CD4-positive, alpha-beta T cell treated with Interleukin-4 for 1 hour (primary cell): ENCODE data around the gene OSBPL7.

Source experiments
- DNase-seq, 2 donors: peaks; one replicate each; pipeline ENCODE4 v3.0.0-alpha.2; 2020 to 2022

OSBPL7 gene, protein sequence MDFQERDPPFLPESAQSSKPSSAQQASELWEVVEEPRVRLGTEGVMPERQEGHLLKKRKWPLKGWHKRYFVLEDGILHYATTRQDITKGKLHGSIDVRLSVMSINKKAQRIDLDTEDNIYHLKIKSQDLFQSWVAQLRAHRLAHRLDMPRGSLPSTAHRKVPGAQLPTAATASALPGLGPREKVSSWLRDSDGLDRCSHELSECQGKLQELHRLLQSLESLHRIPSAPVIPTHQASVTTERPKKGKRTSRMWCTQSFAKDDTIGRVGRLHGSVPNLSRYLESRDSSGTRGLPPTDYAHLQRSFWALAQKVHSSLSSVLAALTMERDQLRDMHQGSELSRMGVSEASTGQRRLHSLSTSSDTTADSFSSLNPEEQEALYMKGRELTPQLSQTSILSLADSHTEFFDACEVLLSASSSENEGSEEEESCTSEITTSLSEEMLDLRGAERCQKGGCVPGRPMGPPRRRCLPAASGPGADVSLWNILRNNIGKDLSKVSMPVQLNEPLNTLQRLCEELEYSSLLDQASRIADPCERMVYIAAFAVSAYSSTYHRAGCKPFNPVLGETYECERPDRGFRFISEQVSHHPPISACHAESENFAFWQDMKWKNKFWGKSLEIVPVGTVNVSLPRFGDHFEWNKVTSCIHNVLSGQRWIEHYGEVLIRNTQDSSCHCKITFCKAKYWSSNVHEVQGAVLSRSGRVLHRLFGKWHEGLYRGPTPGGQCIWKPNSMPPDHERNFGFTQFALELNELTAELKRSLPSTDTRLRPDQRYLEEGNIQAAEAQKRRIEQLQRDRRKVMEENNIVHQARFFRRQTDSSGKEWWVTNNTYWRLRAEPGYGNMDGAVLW

DNA sequence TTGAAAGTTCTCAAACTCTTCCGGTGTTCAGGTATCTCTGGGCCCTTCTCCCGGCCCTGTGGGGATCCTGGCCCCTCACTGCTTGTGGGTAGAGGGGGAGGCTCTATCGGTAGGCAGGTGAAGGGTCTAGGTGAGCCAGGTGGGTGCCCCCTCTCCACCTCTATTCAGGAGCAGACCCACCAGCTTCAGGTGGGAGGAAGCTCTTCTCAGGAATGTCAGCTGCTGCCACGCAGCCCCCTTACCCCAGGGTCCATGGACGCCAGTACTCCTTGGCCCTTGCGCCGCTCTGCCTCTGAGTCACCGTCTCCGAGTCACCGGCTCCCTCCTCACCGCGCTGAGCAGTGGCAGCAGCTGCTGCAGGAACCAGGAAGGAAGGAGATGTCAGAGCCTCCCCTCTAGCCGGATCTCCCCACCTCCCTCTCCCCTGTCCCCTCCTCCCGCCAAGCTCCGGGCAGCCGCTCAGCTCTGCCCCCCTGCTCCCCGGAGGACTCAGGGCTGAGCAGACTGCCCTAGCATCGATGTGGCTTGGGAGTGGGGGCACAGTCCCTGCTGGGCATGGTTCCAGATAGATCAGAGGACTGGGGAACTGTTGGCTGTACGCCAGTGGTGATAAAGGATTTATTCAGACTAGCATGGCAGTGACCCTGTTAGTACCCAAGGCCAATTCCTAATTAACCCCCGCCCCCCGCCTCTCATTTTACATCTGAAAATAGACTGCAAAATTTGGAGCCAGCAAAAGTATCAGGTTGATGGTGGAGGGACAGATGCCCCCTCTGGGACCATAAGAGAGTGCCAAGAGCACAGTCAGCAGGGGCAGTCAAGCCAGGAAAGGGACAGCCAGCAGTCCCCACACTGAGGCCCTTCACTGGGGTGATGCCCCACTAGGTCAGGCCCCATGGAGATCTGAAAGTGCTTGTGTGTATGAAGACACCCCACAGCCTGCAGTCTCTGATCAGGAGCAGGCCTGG, at the start of gene OSBPL7:
Gene OSBPL7, minus strand, starts transcription at position 371 of the 968 bp plus-strand sequence. CDS start 1,516 bp downstream, outside the sequence.
- peak; percentile 87 for DNase-seq

DNA sequence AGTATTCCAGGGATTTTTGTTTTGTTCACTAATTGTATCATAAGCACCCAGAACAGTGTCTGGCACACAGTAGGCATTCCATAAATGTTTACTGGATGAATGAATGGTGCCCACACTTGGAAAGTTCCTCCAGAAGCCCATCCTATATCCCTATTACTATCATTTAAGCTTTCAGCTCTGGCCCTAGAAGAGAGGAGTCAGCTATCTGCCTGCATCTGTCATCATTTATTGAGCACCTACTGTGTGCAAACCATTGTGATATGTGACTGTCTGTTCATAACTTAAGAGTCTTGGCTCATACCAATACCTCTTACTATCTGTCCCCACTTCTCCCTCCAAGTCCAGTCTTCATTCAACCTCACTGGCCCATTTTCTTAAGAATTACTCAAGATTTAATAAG, 49.5 kb upstream of the OSBPL7 start:
- no peak for DNase-seq

DNA sequence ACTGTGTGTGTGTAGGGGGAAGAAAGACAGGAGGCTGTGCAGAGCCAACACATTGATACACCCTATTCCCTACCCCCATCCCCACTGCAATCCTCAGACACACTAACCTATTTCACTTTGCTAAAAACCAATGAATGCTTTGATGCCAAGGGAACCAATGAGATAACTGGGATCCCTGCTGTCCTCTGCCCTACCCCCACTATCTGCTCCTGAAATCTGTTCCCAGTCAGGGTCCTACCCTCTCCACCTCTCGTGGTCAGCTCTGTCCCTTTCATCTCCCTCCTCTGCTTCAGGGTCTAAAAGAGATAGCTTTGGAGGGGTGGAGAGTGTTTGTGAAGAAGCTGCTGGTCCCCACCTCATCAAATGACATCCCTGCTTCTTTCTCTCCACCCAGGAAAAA, 48.5 kb upstream of the OSBPL7 start:
- no peak for DNase-seq

DNA sequence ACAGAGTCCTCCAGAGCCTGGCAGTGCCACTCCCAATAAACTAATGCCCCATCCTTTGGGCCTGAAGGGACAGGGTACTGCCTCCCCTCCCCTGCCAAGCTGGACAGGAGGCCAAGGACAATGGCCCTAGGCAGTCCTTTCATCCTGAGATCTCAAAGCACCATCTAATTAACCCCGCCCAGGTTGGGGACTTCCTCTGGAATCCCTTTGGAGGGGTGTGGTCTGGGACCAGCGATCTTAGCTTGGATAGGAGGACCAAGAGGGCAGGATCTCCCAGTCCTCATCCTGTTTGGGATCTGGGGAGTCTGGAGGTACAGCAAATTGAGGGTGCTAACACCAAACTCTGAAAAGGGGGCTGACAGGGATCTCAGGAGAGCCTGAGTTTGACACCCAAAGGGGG, 47.5 kb upstream of the OSBPL7 start:
- DNase-seq = no peak

DNA sequence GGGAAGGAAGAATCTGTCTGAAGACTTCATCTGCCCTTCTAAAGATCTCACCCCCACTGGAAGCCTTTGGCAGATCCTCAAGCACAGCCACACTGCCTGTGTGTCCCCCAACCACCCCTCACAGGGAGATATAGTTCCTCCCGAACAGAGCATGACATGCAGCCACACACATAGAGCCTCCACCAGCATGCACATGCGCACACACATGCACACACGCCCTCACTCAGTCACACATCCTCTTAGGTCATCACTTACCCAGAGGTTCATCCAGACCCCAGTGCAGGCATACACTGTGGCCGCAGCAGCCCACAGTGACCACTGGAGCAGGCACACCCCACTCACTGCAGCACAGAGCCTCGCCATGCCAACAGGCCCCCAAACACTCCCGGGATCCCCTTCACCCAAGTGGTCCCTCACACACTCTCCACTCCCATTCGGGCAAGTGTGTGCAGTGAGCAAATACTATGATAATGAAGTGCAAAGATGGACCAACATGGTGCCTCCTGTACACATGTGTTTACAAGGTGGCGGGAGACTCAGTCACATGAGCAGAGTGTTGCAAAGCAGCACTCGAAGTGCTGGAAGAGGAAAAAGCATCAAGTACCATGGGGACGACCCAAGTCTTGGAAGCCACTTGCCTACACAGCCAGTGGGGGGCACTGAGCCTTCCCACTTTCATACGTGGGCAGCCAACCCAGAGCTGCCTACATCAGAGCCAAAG, 46.4 kb upstream of the OSBPL7 start:
- DNase-seq = no peak

DNA sequence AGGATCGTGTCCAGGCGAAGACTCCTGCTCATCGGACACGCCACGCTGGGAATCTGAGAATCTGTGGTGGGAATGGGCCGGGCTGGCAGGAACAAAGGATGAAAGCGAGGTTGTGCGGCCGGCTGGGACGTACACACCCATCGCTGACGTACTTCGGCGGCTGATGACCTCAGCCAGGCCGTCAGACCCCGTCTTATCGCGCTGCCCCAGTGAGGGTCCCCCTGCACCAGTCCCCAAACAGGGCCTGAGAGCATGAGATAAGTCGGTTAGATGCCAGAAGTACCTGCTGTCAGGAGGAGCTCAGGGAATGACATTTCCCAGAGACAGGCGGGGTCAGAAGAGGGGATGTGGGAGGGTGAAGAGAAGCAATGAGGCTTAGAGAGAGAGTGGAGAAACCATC, 45.3 kb upstream of the OSBPL7 start:
- no peak for DNase-seq

DNA sequence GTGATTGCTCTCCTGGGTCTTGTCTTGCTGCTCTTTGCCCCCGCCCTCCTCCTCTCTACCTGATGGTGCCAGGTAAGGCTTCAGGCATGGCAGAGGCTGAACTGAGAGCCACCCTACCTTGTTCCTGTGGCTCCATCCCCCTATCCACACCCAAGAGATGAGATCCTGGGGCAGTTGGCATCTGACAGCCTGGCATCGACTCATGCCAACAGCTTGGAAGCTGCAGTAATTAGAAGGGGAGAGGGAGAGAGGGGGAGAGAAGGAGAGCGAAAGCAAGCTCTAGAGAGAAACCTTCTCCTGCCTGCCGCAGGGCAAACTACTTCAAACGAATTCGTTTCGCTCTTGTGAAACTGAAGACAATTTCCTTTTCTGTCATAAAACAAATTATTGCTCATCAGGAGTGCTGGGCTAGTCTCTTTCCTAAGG, 43.2 kb upstream of the OSBPL7 start:
- no peak for DNase-seq

DNA sequence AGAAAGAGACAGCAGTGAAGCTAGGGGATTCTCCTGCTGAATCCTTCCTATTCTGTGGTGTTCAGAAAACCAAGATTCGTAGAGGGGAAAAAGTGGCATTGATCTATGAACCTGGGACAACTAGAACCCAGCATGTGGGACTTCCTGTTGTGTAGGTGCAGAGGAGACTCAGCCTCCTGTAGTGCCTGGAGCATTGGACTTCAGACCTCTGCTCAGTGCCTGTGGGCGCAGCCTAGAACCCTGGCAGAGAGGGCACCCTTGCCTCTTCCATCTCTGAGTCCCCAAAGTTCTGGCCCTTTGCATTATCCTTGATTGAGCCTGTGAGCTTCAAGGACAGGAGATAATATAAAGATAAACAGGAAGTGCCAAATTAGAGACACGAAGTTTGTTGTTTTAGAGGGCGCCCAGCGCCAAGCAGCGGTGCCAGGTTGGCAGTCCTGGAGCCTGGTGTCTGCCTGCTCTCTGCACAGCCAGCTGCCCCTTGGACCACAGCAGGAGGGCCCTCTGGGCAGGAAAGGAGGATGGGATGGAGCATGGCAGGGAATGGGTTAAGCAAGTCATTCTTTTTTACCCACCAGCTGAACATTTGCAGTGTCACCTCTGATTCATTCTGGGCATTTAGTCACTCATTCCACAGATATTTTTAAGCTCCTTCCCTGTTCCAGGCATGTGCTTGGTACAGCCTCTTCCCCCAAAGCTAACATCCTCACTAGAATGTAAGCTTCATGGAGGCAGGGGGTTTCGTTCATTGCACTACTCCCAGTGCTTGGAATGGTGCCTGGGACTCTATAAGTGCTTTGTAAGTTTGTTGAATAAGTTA, 41.2 kb upstream of the OSBPL7 start:
- DNase-seq = no peak

DNA sequence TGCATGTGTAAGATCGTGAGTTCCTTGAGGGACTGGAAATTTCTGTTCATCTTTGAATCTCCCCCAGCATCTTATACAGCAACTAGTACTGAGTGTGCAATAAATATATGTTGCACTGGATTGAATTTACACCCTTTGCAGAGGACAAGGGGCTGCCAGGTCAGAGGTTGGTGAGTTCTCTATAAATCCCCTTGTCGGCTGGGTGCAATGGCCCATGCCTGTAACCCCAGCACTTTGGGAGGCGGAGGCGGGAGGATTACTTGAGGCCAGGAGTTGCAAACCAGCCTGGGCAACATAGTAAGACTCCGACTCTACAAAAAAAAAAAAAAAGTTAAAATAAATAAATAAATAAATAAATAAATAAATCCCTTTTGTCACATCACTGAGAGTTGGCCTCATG, 38.8 kb upstream of the OSBPL7 start:
- no peak for DNase-seq

DNA sequence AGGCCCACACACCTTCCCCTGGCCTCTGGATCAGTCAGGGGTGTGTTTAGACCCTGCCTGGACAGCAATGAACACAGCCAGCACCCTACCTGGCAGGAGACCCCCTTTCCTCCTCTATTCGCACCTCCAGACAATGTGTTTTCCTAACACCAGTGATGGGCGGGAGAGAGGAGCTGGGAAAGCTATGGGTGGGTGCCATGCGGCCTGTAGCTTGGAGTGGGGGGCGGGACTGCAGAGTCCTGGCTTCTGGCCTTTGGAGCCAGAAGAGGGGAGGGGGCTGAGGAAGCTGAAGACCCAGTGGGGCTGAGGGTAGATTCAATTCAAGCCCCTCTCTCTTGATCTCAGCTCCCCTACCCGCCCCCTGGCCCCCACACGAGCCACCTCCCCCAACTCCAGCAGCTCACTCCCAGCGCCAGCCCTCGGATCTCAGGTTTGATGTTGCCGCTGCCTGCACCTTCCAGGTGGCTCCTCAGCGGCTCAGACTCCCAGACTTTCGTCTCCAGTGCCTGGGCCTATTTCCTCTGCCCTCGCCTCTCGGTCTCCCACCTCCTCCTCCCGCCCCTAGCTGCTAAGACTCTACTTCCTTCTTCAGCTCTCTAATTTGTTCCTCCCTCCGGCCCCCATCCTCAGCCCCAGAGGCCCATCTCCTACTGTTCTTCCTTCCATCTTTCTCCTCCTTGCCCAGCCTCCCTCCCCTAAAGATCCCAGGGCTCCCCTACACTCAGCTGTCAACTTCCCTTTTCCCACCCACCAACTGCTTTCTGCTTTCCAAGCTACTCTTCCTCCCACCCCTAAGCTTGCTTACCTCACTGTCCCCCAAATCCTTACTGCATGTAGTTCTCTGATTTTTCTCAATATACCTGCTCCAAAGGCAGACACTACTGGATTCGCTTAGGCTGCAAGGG, 36.2 kb upstream of the OSBPL7 start:
- DNase-seq = no peak

DNA sequence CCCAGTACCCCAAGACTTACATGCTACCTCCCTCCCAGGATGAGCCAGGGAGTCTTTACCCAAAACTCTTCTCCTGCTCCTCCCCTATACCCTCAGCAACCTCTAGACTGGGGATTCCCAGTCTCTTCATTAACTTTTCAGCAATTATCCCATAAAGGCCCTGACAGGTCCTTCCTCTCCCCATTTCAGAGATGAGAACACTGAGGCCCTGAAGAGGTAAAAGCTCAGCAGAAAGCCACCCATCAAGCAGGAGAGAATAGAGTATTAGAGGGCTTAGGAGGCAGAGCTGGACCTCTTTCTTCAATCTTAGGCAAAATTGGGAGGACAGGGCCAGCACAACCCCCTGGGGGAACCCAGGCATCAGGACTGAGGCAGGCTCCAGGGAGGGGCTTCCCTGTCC, 35.2 kb upstream of the OSBPL7 start:
- DNase-seq = no peak

DNA sequence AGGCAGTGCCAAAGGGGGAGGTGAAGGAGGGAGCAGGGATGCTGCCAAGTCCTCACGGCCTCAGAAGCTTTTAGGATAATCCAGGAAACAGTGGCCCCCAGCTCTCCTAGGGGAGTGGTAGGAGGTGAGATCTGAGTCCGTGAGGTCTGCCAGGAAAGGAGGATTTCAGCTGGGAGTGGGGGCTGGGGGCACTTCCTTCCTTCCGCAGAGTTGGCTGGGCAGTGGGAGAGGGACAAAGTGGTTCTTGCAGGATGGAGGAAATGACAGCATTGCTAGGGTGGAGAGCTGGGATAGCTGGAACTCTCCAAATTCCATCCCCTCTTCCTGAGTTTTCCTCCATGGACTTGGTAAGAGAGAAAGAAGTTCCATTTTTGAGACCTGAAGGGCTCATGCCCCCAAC, 34.1 kb upstream of the OSBPL7 start:
- DNase-seq = no peak

DNA sequence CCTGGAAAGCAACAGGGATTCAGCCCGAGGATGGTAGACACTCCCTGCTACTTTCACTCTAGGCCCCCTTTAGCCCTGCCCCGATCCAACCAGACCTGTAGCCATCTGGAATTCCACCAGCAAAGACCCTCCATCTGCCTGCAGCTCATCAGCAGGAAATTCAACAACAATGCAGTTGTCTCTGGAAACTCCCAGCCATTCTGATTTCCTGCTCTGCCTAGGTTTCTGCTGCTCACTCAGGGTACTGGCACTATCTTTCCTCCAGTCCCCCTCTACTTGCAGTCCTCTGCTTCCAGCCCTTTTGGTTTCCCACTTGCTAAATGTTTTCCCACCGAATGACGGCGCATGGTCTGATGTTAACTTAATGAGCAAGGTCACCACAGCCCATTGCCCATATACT, 32.0 kb upstream of the OSBPL7 start:
- no peak for DNase-seq

DNA sequence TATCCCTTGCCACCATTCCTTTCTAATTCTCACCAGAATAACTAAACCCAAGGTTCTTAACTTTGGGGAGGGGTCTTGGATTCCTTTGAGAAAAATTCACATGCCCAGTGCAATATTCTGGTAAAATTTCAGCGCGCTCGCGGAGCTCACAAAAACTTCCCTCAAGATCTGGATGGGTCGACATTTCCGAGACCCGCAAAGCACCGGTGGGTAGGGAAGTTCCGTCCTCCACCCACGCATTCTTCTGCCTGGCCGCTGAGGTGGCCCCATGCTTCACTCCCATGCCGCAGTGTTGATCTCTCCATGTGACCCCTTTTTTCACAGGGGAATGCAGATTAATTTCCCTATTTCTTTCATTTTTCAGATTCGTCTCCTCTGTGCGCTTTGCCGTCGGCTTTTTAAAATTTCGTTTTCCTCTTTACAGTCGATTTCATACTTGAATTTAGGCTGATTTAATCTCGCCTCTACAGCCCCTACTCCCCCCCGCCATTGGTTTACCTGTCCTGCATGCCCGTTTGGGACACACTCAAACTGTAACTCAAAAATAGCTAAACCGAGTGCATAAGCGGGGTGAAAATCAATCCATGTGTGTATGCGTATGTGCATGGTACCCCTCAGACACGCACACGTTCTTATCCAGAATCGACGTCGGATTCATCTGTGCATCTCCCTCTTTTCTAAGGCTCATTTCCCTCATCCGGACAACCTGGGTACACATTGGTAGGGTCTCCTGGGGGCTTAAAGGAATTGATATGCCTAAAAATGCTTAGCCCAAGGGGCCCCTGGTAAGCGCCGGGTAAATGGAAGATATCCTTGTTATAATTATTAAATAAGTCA, 30.7 kb upstream of the OSBPL7 start:
- DNase-seq = no peak

DNA sequence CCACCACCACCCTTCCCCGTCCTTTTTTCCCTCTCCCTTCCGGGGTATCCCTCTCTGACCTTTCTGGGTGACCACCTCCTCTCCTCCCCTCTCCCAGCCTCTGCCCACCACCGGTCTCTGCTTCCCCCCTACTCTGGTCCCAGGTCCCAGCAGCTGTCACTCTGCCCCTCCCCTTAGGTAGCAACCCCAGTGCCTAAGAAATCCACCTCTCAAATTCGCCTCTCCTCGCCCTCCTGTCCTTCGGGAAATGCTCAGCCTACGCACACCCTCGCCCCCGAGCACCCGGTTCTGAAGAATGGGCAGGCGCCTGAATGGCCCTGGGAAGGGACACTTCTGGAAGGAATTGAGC, 30.1 kb upstream of the OSBPL7 start:
- no peak for DNase-seq

DNA sequence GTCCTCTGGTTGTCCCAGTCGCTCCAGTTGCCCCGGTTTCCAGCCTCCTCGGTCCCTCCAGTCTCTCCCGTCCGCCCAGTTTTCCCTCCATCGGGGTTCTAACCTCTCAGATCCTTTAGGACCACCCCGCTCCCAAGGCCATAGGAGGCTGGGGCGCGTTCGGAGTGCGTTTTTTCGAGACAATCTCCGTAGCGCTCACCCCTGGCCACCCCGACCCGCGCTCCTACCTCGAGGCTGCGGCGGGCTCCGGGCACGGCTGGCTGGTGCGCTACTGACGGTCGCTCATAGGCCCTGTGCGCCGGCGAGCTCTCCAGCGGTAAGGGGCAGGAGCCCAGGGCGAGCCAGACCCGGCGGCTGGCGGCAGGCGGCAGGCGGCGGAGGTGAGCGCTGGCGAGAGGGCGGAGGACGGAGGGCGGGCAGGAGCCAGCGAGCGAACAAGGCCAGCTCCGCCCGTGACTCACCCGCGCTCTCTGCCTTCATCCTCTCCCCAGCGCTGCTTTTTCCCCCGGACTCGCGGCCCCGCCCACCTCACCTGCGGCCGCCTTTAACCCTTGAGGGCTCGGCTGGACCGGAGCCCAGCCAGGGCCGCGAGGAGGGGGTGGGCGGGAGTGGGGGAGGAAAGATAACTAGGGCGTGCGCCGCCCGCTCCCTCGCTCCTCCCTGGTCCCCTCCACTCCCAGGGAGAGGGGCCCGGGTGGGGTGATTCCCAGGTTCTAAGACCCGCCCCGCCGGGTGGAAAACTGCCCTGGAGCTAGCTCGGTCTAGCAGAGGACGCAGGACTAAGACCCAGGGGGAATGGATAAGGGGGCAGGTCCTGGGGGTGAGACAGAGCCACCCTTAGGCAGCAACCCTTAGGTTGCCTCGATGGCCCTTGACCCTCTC, 29.3 kb upstream of the OSBPL7 start, which contains the start of gene SP6:
Gene SP6, minus strand, starts transcription at position 472 of the 882 bp plus-strand sequence. CDS start 2,734 bp downstream, outside the sequence.
- DNase-seq = peak; percentile 56 to 67

DNA sequence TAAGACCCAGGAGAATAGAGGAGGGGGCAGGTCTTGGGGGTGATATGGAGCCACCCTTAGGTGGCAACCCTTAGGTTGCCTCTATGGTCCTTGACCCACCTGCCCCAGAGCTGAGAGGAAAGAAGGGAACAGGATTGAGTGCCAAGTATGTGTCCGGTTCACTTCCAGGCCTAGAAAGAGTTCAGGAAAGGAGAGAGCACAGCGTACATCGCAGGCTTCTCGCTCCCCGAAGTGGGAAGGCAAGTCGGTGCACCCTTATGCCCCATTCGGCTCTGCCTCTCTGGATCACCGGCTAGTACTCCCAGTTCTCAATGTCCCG, 28.7 kb upstream of the OSBPL7 start:
- DNase-seq = no peak

DNA sequence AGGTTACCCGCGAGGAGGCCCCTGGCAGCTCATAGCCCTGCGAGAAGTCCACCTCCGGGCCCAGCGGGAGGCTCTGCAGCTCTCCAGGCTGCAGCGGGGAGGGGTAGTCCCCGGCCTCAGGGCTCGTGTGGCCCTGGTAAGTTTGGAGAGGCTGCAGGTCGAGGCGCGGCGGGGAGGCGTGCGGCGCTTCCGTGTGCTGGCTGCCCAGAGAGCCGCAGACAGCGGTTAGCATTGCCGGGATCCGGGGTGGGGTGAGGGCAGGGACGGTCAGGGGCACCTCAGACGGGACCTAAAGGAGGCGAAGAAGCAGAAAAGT, 26.6 kb upstream of the OSBPL7 start:
- no peak for DNase-seq
